BJ (cell line): ENCODE data around the gene RNPC3. TPM values are rescaled to one million over a fixed set of nuclear protein-coding genes. Genes with fewer than 3 reads are reported as not detected.
A peak's percentile ranks its signal among the peaks of the same experiment; 100 is the strongest.

Experiments
- CTCF ChIA-PET: fragments of 350-600 bp; formaldehyde crosslinking; extraction: SDS; loops from one replicate; lab custom pipeline; 2021; ENCODE audit warnings: antibody characterized with exemption, inconsistent platforms; lab: Yijun Ruan, JAX
- POLR2A ChIA-PET: fragments of 300-600 bp; sonication (Branson Sonifier 250); formaldehyde crosslinking; extraction: SDS; loops from one replicate; lab custom pipeline; 2021; ENCODE audit warnings: antibody characterized with exemption; lab: Charles Lee
- DNase-seq: peaks from one replicate; pipeline ENCODE4 v3.0.0-alpha.2; 2011; ENCODE audit warnings: low read depth
- H3K27me3 ChIP-seq: 2 replicates; pipeline ENCODE4 v1.6.0; 2011; ENCODE audit warnings: low read length; ENCODE audit not compliant: control insufficient read depth, insufficient read depth
- H3K36me3 ChIP-seq: 2 replicates; pipeline ENCODE4 v1.5.1; 2011; ENCODE audit warnings: low read length; ENCODE audit not compliant: control insufficient read depth, insufficient read depth
- H3K4me3 ChIP-seq: 2 replicates; pipeline ENCODE4 v1.5.1; 2011; ENCODE audit warnings: low read depth, mild to moderate bottlenecking, control low read depth, low read length
- polyA plus RNA-seq: library from polyadenylated mRNA; depleted of rRNA; stranded (reverse); fragments of >200 nt; gene quantifications from 2 replicates; pipeline ENCODE4 v1.2.3, GENCODE V29; 2011
- TF ChIP-seq, protein P1 (sequence below): IDR thresholded peaks from 2 replicates; pipeline ENCODE4 v1.5.1; 2011; ENCODE audit warnings: low read depth, mild to moderate bottlenecking, control low read depth, inconsistent platforms, low read length, moderate library complexity; ENCODE audit not compliant: insufficient read depth

RNPC3 gene
- polyA plus RNA-seq, 1 experiment: 13.3 TPM

DNA sequence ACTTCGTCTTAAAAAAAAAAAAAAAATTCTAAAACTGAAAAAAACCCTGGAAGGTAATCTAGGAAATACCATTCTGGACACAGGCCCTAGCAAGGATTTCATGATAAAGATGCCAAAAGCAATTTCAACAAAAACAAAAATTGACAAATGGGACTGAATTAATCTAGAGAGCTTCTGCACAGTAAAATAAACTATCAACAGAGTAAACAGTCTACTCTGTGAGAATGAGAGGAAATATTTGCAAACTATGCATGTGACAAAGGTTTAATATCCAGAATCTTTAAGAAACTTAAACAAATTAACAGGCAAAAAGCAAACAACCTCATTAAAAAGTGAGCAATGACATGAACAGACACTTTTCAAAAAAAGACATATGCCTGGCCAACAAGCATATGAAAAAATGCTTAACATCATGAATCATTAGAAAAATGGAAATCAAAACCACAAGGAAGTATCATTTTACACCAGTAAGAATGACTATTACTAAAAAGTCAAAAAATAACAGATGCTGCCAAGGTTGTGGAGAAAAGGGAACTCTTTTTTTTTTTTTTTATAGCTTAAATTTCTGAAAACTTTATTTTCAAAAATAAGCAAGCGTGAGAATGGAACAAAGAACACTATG lies 29.4 kb upstream of the RNPC3 start:
- no peaks in the 10 kb centered on the region for H3K27me3 ChIP-seq
- POLR2A ChIA-PET: no interaction called here
- CTCF ChIA-PET: no interaction called here
- TF ChIP-seq, protein P1, sequence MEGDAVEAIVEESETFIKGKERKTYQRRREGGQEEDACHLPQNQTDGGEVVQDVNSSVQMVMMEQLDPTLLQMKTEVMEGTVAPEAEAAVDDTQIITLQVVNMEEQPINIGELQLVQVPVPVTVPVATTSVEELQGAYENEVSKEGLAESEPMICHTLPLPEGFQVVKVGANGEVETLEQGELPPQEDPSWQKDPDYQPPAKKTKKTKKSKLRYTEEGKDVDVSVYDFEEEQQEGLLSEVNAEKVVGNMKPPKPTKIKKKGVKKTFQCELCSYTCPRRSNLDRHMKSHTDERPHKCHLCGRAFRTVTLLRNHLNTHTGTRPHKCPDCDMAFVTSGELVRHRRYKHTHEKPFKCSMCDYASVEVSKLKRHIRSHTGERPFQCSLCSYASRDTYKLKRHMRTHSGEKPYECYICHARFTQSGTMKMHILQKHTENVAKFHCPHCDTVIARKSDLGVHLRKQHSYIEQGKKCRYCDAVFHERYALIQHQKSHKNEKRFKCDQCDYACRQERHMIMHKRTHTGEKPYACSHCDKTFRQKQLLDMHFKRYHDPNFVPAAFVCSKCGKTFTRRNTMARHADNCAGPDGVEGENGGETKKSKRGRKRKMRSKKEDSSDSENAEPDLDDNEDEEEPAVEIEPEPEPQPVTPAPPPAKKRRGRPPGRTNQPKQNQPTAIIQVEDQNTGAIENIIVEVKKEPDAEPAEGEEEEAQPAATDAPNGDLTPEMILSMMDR: no peak
- no peak overlapping the region for H3K4me3 ChIP-seq
- DNase-seq: peak; percentile 21
- no peaks in the 10 kb centered on the region for H3K36me3 ChIP-seq

DNA sequence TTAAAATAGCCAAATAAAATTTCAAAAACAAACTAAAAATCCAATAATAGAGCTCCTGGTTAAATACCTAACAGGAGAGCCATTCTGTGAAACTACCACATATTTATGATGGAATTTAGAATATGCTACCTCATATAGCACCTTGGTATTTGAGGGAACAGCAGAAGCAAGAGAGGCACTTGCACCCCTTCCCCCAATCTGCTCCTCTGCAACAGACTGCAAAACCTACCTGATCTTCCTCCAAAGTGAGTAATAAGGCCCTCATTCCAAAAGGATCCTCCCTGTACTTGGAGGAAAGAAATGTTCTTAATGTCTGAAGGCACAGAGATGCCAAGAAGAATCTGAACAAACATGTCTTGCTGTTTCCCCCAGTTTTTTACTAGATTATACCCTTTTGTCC lies 28.1 kb upstream of the RNPC3 start:
- no peaks in the 10 kb centered on the region for H3K27me3 ChIP-seq
- ChIA-PET CTCF (no interaction called here), POLR2A (no interaction called here)
- TF ChIP-seq, protein P1: no peak
- H3K36me3 ChIP-seq: no peaks in the 10 kb centered on the region
- no peak for DNase-seq
- H3K4me3 ChIP-seq: no peak overlapping the region

DNA sequence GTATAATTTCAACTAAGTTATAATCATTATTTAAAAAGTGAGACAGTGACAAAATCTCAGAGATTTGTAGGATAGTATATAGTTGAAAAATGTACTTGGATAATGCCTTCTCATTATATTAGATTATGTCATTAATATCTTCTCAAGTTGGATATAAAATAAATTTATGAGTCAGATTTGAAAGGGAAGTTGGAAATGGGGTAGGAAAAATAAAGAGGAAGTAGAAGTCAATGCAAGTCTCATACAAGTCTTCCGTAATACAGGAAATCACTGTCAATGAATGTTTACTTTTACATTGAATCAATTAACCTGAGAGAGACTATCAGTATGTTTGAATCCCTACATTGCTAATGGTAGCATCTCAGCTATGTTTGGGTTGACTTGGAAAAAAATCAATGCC lies 16.2 kb upstream of the RNPC3 start:
- ChIA-PET CTCF (no interaction called here), POLR2A (no interaction called here)
- no peak for DNase-seq
- no peaks in the 10 kb centered on the region for H3K27me3 ChIP-seq
- TF ChIP-seq, protein P1: no peak
- H3K36me3 ChIP-seq: no peaks in the 10 kb centered on the region
- H3K4me3 ChIP-seq: no peak overlapping the region

DNA sequence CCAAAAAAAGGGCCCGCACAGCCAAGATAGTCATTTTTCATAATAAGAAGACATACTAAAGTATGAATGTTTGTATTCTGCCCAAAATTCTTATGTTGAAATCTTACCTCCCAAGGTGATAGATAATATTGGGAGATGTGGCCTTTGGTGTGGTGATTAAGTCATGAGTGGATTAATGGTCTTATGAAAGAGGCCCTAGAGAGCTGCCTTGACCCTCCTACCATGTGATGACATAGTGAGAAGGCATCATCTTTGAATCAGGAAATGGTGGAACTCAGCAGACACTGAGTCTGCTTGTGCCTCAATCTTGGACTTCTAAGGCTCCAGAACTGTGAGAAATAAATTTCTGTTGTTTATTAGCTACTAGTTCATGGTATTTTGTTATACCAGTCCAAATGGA lies 11.8 kb upstream of the RNPC3 start:
- ChIA-PET CTCF (interaction anchor here (1.2 to 1.7 kb wide), 3 partner anchors 12 to 963 kb away, joined by 4 to 13 read pairs (median 8); partner anchors contain the start of gene RNPC3), POLR2A (no interaction called here)
- H3K4me3 ChIP-seq: no peak overlapping the region
- H3K27me3 ChIP-seq: no peaks in the 10 kb centered on the region
- no peak for DNase-seq
- H3K36me3 ChIP-seq: no peaks in the 10 kb centered on the region
- TF ChIP-seq, protein P1: no peak

DNA sequence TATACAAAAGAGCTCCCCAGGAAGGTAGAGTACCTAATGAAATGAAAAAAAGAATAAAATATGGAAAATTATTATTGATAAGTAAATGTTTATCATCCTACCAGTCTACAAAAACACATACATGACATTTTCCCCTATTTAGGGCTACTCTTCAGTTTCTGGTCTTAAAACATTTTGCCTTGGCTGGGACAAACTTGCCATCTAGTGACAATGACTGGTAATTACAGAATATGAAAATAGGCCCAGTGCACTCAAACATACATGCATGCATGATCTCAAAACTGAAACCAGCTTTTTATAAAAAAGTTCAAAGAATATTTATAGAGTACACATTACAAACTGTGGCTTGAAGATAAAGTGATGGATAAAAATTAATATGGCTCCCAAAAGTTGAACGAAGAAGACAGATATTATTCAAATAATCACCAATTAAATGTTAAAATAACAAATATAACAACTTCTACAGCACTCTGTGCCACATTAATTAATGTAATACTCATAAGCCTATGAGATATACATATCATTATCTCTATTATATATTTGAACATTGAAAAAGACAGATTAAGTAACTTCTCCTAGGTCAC lies 10.5 kb upstream of the RNPC3 start:
- TF ChIP-seq, protein P1: peak; percentile 70
- CTCF ChIA-PET: interaction anchor here (0.8 to 1.7 kb wide), 9 partner anchors 8 to 1995 kb away, joined by 3 to 13 read pairs (median 4); partner anchors contain the start of gene RNPC3

More for the DNA sequence above, 10.5 kb upstream of the RNPC3 start:
- no peak overlapping the region for H3K4me3 ChIP-seq
- no peaks in the 10 kb centered on the region for H3K36me3 ChIP-seq
- POLR2A ChIA-PET: no interaction called here
- no peak for DNase-seq
- H3K27me3 ChIP-seq: no peaks in the 10 kb centered on the region
